ENCODE measurements around the gene TRPV3. TPM values are rescaled to one million over a fixed set of nuclear protein-coding genes. Genes with fewer than 3 reads are reported as not detected.

TRPV3 gene
- 0.94 TPM for total RNA-seq

GRCh38 chr17:3557768-3558583 is at the start of gene TRPV3:
TRPV3 (minus strand) TSS chr17:3557812; CDS start chr17:3554850, 2,962 bp downstream.

GRCh38 chr17:3475812-3476610 is 81.6 kb downstream of the TRPV3 start, which contains the start of gene ASPA:
ASPA (plus strand) TSS chr17:3475997; CDS start chr17:3476160, 163 bp downstream.

GRCh38 chr17:3471599-3471998 is 86.0 kb downstream of the TRPV3 start, which contains the start of gene SPATA22:
SPATA22 (minus strand) TSS chr17:3471819; CDS start chr17:3469325, 2,494 bp downstream.

Other genes starting within 250 kb of the TRPV3 start
- 1.3 TPM for gene OR3A2, start 171.5 kb downstream of the TRPV3 start, total RNA-seq
- not detected for gene OR1E1, start 159.4 kb downstream of the TRPV3 start, total RNA-seq
- gene OR3A3, start 146.4 kb downstream of the TRPV3 start, total RNA-seq = not detected
- gene OR1E2, start 124.0 kb downstream of the TRPV3 start, total RNA-seq = not detected
- 1.3 TPM for gene SPATA22, start 86.0 kb downstream of the TRPV3 start, total RNA-seq
- 1.3 TPM for gene ASPA, start 81.8 kb downstream of the TRPV3 start, total RNA-seq
- 10.6 TPM for gene TRPV1, start 51.6 kb upstream of the TRPV3 start, total RNA-seq
- 23.5 TPM for gene SHPK, start 78.4 kb upstream of the TRPV3 start, total RNA-seq
- 8.5 TPM for gene CTNS, start 78.9 kb upstream of the TRPV3 start, total RNA-seq
- 31.3 TPM for gene TAX1BP3, start 110.8 kb upstream of the TRPV3 start, total RNA-seq
- 10.6 TPM for gene EMC6, start 111.0 kb upstream of the TRPV3 start, total RNA-seq
- gene P2RX5, start 138.3 kb upstream of the TRPV3 start, total RNA-seq = 6.9 TPM
- 1.3 TPM for gene HASPIN, start 166.1 kb upstream of the TRPV3 start, total RNA-seq
- 11.6 TPM for gene ITGAE, start 243.4 kb upstream of the TRPV3 start, total RNA-seq

Measured in parietal lobe (tissue), 1 donor.